Uterus (tissue), 4 donors: ENCODE data around the gene SLC30A3. TPM values are rescaled to one million over a fixed set of nuclear protein-coding genes. Genes with fewer than 3 reads are reported as not detected.

ENCODE experiments used
- DNase-seq, 2 donors: peaks; one replicate each; pipeline ENCODE4 v3.0.0-alpha.2; 2019 to 2020
- H3K27ac ChIP-seq, 2 donors: fragments of 200-600 bp; sonication (generic); 1 replicate in 1 of 2; 2 replicates in 1 of 2; pipeline ENCODE4 v1.5.1; 2016 to 2018
- H3K27me3 ChIP-seq, 2 donors: fragments of 200-600 bp; sonication (generic); one replicate each; pipeline ENCODE4 v1.5.1; 2018 to 2019; ENCODE audit warnings: control low read depth in 1 of 2
- H3K36me3 ChIP-seq, 2 donors: fragments of 200-600 bp; sonication (generic); one replicate each; pipeline ENCODE4 v1.5.1; 2019; ENCODE audit warnings: control low read depth in 1 of 2
- H3K4me1 ChIP-seq, 2 donors: fragments of 200-600 bp; sonication (generic); one replicate each; pipeline ENCODE4 v1.5.1; 2018 to 2019; ENCODE audit warnings: control low read depth in 1 of 2
- H3K4me3 ChIP-seq, 2 donors: fragments of 200-600 bp; sonication (generic); 1 replicate in 1 of 2; 2 replicates in 1 of 2; pipeline ENCODE4 v1.5.1; 2018 to 2019; ENCODE audit warnings: mild to moderate bottlenecking in 1 of 2
- H3K9me3 ChIP-seq, 2 donors: fragments of 200-600 bp; sonication (generic); one replicate each; pipeline ENCODE4 v1.5.1; 2019; ENCODE audit warnings: control low read depth in 1 of 2
- CTCF ChIP-seq, 4 experiments: fragments of 200-600 bp in 2 of 4; fragments of 450-650 bp in 2 of 4; sonication (generic) in 2 of 4; IDR thresholded peaks; one replicate each; pipeline ENCODE4 v1.5.1; 2016 to 2019; ENCODE audit warnings: antibody characterized with exemption in 4 of 4, mild to moderate bottlenecking in 2 of 4, moderate library complexity in 1 of 4
- POLR2A ChIP-seq, 2 donors: fragments of 450-650 bp; IDR thresholded peaks; one replicate each; pipeline ENCODE4 v1.6.1; 2016; ENCODE audit warnings: antibody characterized with exemption in 2 of 2, mild to moderate bottlenecking in 1 of 2, moderate library complexity in 1 of 2
- intact Hi-C: fragments of 100-400 bp; cut with DNase I; formaldehyde crosslinking; loops from one replicate; pipeline ENCODE4 v1.15.1; 2023; ENCODE audit warnings: low total_unique reads
- total RNA-seq, 4 donors: library from RNA; depleted of rRNA in 3 of 4; stranded (reverse); fragments of >200 nt in 3 of 4; gene quantifications; one replicate each; pipeline versions ENCODE4 v1.1.0 to v1.2.4, GENCODE V29; 2014 to 2023
- donor health status: DM: yes; HTN: yes; CAD: no.

Gene SLC30A3
- total RNA-seq, 4 donors from 2014 or later: 0.35 to 2.1 (median 0.88) TPM; not detected in 1

- peaks cover 0 to 4% of the 10 kb centered on the region in 2 donors for H3K4me1 ChIP-seq
- TF ChIP-seq POLR2A (IDR thresholded peaks at IDR 0.05) (no peak), CTCF (IDR thresholded peaks at IDR 0.05) (no peak)
- intact Hi-C loops: loop anchor here (5.0 kb wide), 1 partner anchor 109 kb away; no protein-coding TSS in a partner anchor
- H3K36me3 ChIP-seq: no peaks in the 10 kb centered on the region
- DNase-seq: no peak
- no peaks in the 10 kb centered on the region for H3K9me3 ChIP-seq
- no peak overlapping the region for H3K4me3 ChIP-seq
- H3K27me3 ChIP-seq: no peaks in the 10 kb centered on the region
- H3K27ac ChIP-seq: no peak overlapping the region
These were observed 56.5 kb downstream of the SLC30A3 start for GRCh38 chr2:27206346-27206745.

- no peaks in the 10 kb centered on the region for H3K4me1 ChIP-seq
- TF ChIP-seq CTCF (IDR thresholded peaks at IDR 0.05) (no peak), POLR2A (IDR thresholded peaks at IDR 0.05) (no peak)
- no peaks in the 10 kb centered on the region for H3K36me3 ChIP-seq
- no peak overlapping the region for H3K27ac ChIP-seq
- H3K9me3 ChIP-seq: no peaks in the 10 kb centered on the region
- no peak overlapping the region for H3K4me3 ChIP-seq
- DNase-seq: no peak
- intact Hi-C loops: loop anchor here (5.0 kb wide), 1 partner anchor 108 kb away; no protein-coding TSS in a partner anchor
- no peaks in the 10 kb centered on the region for H3K27me3 ChIP-seq
These were observed 57.6 kb downstream of the SLC30A3 start for GRCh38 chr2:27205206-27205605.

GRCh38 chr2:27204566-27204965 lies 58.3 kb downstream of the SLC30A3 start:
- Histone ChIP-seq H3K27ac (no peak overlapping the region), H3K27me3 (no peaks in the 10 kb centered on the region), H3K4me1 (no peaks in the 10 kb centered on the region), H3K36me3 (no peaks in the 10 kb centered on the region), H3K4me3 (no peak overlapping the region), H3K9me3 (no peaks in the 10 kb centered on the region)
- TF ChIP-seq CTCF (IDR thresholded peaks at IDR 0.05) (no peak), POLR2A (IDR thresholded peaks at IDR 0.05) (no peak)
- intact Hi-C loops: no loop called here
- DNase-seq: no peak

- H3K4me1 ChIP-seq: no peaks in the 10 kb centered on the region
- H3K9me3 ChIP-seq: no peaks in the 10 kb centered on the region
- H3K36me3 ChIP-seq: no peaks in the 10 kb centered on the region
- TF ChIP-seq POLR2A (IDR thresholded peaks at IDR 0.05): no peak
- no peak for TF ChIP-seq CTCF (IDR thresholded peaks at IDR 0.05)
- no peaks in the 10 kb centered on the region for H3K27me3 ChIP-seq
- H3K27ac ChIP-seq: no peak overlapping the region
- no peak overlapping the region for H3K4me3 ChIP-seq
- no peak for DNase-seq
- intact Hi-C loops: no loop called here
These were observed 59.1 kb downstream of the SLC30A3 start for GRCh38 chr2:27203741-27204140.

Other genes starting within 250 kb of the SLC30A3 start
- 10 to 100 TPM; 16.1 to 96.2 (median 66.5) TPM for gene TMEM214, start 230.1 kb downstream of the SLC30A3 start, total RNA-seq
- gene AGBL5, start 211.4 kb downstream of the SLC30A3 start, total RNA-seq: 10 to 100 TPM in 2 of 4 donors, 1 to 10 TPM in 1, under 1 TPM in 1; 0.77 to 26.2 (median 10.8) TPM
- 100 to 1,000 TPM in 3 of 4 donors, 10 to 100 TPM in 1; 76.3 to 387 (median 237) TPM for gene OST4, start 191.4 kb downstream of the SLC30A3 start, total RNA-seq
- gene EMILIN1, start 184.4 kb downstream of the SLC30A3 start, total RNA-seq: 100 to 1,000 TPM; 107 to 377 (median 224) TPM
- 10 to 100 TPM in 1 of 4 donors, 1 to 10 TPM in 3; 1.0 to 21.6 (median 5.4) TPM for gene KHK, start 176.3 kb downstream of the SLC30A3 start, total RNA-seq
- 10 to 100 TPM in 2 of 4 donors, 1 to 10 TPM in 2; 2.3 to 22.9 (median 9.7) TPM for gene CGREF1, start 143.9 kb downstream of the SLC30A3 start, total RNA-seq
- 1 to 10 TPM in 1 of 4 donors, not detected in 3; 1.2 TPM for gene ABHD1, start 139.2 kb downstream of the SLC30A3 start, total RNA-seq
- 10 to 100 TPM; 37.7 to 91.0 (median 62.9) TPM for gene PREB, start 128.4 kb downstream of the SLC30A3 start, total RNA-seq
- gene PRR30, start 123.6 kb downstream of the SLC30A3 start, total RNA-seq: not detected
- 10 to 100 TPM; 19.4 to 84.6 (median 32.0) TPM for gene TCF23, start 114.0 kb downstream of the SLC30A3 start, total RNA-seq
- gene ATRAID, start 51.0 kb downstream of the SLC30A3 start, total RNA-seq: 100 to 1,000 TPM; 105 to 235 (median 144) TPM
- gene SLC5A6, start 50.8 kb downstream of the SLC30A3 start, total RNA-seq: 10 to 100 TPM; 20.5 to 69.7 (median 60.5) TPM
- gene CAD, start 45.7 kb downstream of the SLC30A3 start, total RNA-seq: 10 to 100 TPM in 3 of 4 donors, 1 to 10 TPM in 1; 5.9 to 47.2 (median 31.3) TPM
- gene DNAJC5G, start 12.4 kb upstream of the SLC30A3 start, total RNA-seq: 1 to 10 TPM in 2 of 4 donors, under 1 TPM in 1, not detected in 1; 0.77 to 3.9 (median 1.5) TPM
- gene TRIM54, start 19.4 kb upstream of the SLC30A3 start, total RNA-seq: 1 to 10 TPM in 1 of 4 donors, under 1 TPM in 3; 0.26 to 5.0 (median 0.58) TPM
- gene UCN, start 45.4 kb upstream of the SLC30A3 start, total RNA-seq: 1 to 10 TPM in 3 of 4 donors, not detected in 1; 2.3 to 8.5 (median 2.3) TPM
- 10 to 100 TPM; 41.8 to 60.0 (median 50.6) TPM for gene MPV17, start 60.0 kb upstream of the SLC30A3 start, total RNA-seq
- 10 to 100 TPM; 21.3 to 70.6 (median 31.2) TPM for gene GTF3C2, start 93.7 kb upstream of the SLC30A3 start, total RNA-seq
- 10 to 100 TPM in 3 of 4 donors, 1 to 10 TPM in 1; 7.9 to 51.7 (median 13.8) TPM for gene EIF2B4, start 107.3 kb upstream of the SLC30A3 start, total RNA-seq
- gene SNX17, start 107.6 kb upstream of the SLC30A3 start, total RNA-seq: 10 to 100 TPM; 89.4 to 91.5 (median 90.8) TPM
- 10 to 100 TPM in 3 of 4 donors, under 1 TPM in 1; 0.88 to 16.1 (median 12.0) TPM for gene ZNF513, start 117.7 kb upstream of the SLC30A3 start, total RNA-seq
- gene PPM1G, start 146.5 kb upstream of the SLC30A3 start, total RNA-seq: 10 to 100 TPM; 15.9 to 54.1 (median 42.2) TPM
- 100 to 1,000 TPM in 2 of 4 donors, 10 to 100 TPM in 2; 57.6 to 148 (median 83.5) TPM for gene NRBP1, start 165.6 kb upstream of the SLC30A3 start, total RNA-seq
- 1 to 10 TPM in 3 of 4 donors, not detected in 1; 1.9 to 8.8 (median 2.6) TPM for gene KRTCAP3, start 179.3 kb upstream of the SLC30A3 start, total RNA-seq
- gene IFT172, start 226.7 kb upstream of the SLC30A3 start, total RNA-seq: 10 to 100 TPM in 3 of 4 donors, 1 to 10 TPM in 1; 9.7 to 63.1 (median 48.2) TPM
- gene FNDC4, start 232.2 kb upstream of the SLC30A3 start, total RNA-seq: 1 to 10 TPM in 3 of 4 donors, under 1 TPM in 1; 0.59 to 9.1 (median 7.4) TPM
- under 1 TPM in 2 of 4 donors, not detected in 2; 0.61 to 0.69 TPM for gene GCKR, start 233.8 kb upstream of the SLC30A3 start, total RNA-seq